SK-N-SH treated with all-trans-retinoic acid at 6 μM for 48 hours (cell line): ENCODE data around the gene TMEM201.

Experiments
- ARNTL ChIP-seq: fragments of 450-650 bp; formaldehyde crosslinking; IDR thresholded peaks from 2 replicates; pipeline ENCODE4 v1.5.0; 2020; ENCODE audit warnings: low read depth, mild to moderate bottlenecking, moderate library complexity, borderline replicate concordance
- BACH2 ChIP-seq: fragments of 250-450 bp; sonication (Bioruptor Pico); IDR thresholded peaks from 2 replicates; pipeline ENCODE4 v1.9.0; 2021; ENCODE audit warnings: mild to moderate bottlenecking, borderline replicate concordance
- CREB5 ChIP-seq: fragments of 250-450 bp; sonication (Bioruptor Pico); IDR thresholded peaks from 2 replicates; pipeline ENCODE4 v1.5.1; 2020; ENCODE audit warnings: low read depth, mild to moderate bottlenecking, moderate library complexity
- CSRNP3 ChIP-seq: fragments of 250-450 bp; sonication (Bioruptor Pico); IDR thresholded peaks from 2 replicates; pipeline ENCODE4 v1.5.1; 2021; ENCODE audit warnings: mild to moderate bottlenecking, moderate library complexity
- RARB ChIP-seq: fragments of 250-450 bp; sonication (Bioruptor Pico); IDR thresholded peaks from 2 replicates; pipeline ENCODE4 v1.8.0; 2021; ENCODE audit warnings: mild to moderate bottlenecking, moderate library complexity
- TCF4 ChIP-seq: fragments of 250-450 bp; sonication (Bioruptor Pico); IDR thresholded peaks from 2 replicates; pipeline ENCODE4 v1.8.0; 2021; ENCODE audit warnings: mild to moderate bottlenecking, moderate library complexity, borderline replicate concordance
- TOX ChIP-seq: fragments of 250-450 bp; sonication (Bioruptor Pico); IDR thresholded peaks from 2 replicates; pipeline ENCODE4 v1.8.0; 2021; ENCODE audit warnings: mild to moderate bottlenecking, moderate library complexity, borderline replicate concordance
- ZFP30 ChIP-seq: fragments of 450-650 bp; formaldehyde crosslinking; IDR thresholded peaks from 2 replicates; pipeline ENCODE4 v1.5.0; 2022; ENCODE audit warnings: mild to moderate bottlenecking, moderate library complexity
- ZNF565 ChIP-seq: fragments of 450-650 bp; formaldehyde crosslinking; conservative IDR thresholded peaks from 2 replicates; pipeline ENCODE4 v1.5.0; 2020; ENCODE audit warnings: low read depth, mild to moderate bottlenecking, moderate library complexity
- ZNF70 ChIP-seq: fragments of 450-650 bp; formaldehyde crosslinking; IDR thresholded peaks from 2 replicates; pipeline ENCODE4 v1.5.0; 2020; ENCODE audit warnings: mild to moderate bottlenecking, moderate library complexity

GRCh38 chr1:9651220-9651564, 62.5 kb downstream of the TMEM201 start:
- TF ChIP-seq BACH2 (CRISPR knock-in tag) (no peak), CREB5 (no peak), ZFP30 (CRISPR knock-in tag) (no peak), ZNF70 (CRISPR knock-in tag) (no peak), TCF4 (no peak), RARB (no peak), ARNTL (CRISPR knock-in tag) (no peak), CSRNP3 (no peak), TOX (CRISPR knock-in tag) (no peak), ZNF565 (CRISPR knock-in tag) (no peak)
